ENCODE data around the gene HIRIP3. TPM values are rescaled to one million over a fixed set of nuclear protein-coding genes. Genes with fewer than 3 reads are reported as not detected.

Gene HIRIP3
- total and polyA plus RNA-seq, 2 of the 13 experiments (the other 11 are each of a cell fraction or from before 2014, with no cell fraction given): 12.6 to 17.2 TPM

DNA sequence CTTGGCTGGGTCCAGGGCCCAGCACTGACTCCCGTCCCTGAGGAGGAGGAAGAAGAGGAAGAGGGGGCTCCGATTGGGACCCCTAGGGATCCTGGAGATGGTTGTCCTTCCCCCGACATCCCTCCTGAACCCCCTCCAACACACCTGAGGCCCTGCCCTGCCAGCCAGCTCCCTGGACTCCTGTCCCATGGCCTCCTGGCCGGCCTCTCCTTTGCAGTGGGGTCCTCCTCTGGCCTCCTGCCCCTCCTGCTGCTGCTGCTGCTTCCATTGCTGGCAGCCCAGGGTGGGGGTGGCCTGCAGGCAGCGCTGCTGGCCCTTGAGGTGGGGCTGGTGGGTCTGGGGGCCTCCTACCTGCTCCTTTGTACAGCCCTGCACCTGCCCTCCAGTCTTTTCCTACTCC is 8.5 kb downstream of the HIRIP3 start (continued):
- TF ChIP-seq, protein P1, sequence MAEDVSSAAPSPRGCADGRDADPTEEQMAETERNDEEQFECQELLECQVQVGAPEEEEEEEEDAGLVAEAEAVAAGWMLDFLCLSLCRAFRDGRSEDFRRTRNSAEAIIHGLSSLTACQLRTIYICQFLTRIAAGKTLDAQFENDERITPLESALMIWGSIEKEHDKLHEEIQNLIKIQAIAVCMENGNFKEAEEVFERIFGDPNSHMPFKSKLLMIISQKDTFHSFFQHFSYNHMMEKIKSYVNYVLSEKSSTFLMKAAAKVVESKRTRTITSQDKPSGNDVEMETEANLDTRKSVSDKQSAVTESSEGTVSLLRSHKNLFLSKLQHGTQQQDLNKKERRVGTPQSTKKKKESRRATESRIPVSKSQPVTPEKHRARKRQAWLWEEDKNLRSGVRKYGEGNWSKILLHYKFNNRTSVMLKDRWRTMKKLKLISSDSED (CRISPR knock-in tag; IDR thresholded peaks at IDR 0.05): no peak
- TF ChIP-seq ZSCAN9 (CRISPR knock-in tag; IDR thresholded peaks at IDR 0.05; ENCODE audit: borderline replicate concordance) (no peak), ZEB1 (IDR thresholded peaks at IDR 0.05; ENCODE audit: insufficient replicate concordance, low read depth) (no peak), ZSCAN20 (CRISPR knock-in tag; IDR thresholded peaks at IDR 0.05; ENCODE audit: borderline replicate concordance) (no peak), LCORL (IDR thresholded peaks at IDR 0.05) (no peak), LCORL (CRISPR knock-in tag; IDR thresholded peaks at IDR 0.05) (no peak), CEBPG (CRISPR knock-in tag; IDR thresholded peaks at IDR 0.05) (no peak), ZBTB42 (CRISPR knock-in tag; IDR thresholded peaks at IDR 0.05) (no peak), DPF2 (CRISPR knock-in tag; IDR thresholded peaks at IDR 0.05; ENCODE audit: borderline replicate concordance, low read depth) (no peak), RARA (CRISPR knock-in tag; IDR thresholded peaks at IDR 0.05) (no peak)
- TF ChIP-seq, protein P2, sequence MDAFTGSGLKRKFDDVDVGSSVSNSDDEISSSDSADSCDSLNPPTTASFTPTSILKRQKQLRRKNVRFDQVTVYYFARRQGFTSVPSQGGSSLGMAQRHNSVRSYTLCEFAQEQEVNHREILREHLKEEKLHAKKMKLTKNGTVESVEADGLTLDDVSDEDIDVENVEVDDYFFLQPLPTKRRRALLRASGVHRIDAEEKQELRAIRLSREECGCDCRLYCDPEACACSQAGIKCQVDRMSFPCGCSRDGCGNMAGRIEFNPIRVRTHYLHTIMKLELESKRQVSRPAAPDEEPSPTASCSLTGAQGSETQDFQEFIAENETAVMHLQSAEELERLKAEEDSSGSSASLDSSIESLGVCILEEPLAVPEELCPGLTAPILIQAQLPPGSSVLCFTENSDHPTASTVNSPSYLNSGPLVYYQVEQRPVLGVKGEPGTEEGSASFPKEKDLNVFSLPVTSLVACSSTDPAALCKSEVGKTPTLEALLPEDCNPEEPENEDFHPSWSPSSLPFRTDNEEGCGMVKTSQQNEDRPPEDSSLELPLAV (CRISPR knock-in tag; conservative IDR thresholded peaks at IDR 0.05; ENCODE audit: low read depth): no peak
- TF ChIP-seq, protein P3, sequence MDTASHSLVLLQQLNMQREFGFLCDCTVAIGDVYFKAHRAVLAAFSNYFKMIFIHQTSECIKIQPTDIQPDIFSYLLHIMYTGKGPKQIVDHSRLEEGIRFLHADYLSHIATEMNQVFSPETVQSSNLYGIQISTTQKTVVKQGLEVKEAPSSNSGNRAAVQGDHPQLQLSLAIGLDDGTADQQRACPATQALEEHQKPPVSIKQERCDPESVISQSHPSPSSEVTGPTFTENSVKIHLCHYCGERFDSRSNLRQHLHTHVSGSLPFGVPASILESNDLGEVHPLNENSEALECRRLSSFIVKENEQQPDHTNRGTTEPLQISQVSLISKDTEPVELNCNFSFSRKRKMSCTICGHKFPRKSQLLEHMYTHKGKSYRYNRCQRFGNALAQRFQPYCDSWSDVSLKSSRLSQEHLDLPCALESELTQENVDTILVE (CRISPR knock-in tag; IDR thresholded peaks at IDR 0.05): no peak
- TF ChIP-seq, protein P4, sequence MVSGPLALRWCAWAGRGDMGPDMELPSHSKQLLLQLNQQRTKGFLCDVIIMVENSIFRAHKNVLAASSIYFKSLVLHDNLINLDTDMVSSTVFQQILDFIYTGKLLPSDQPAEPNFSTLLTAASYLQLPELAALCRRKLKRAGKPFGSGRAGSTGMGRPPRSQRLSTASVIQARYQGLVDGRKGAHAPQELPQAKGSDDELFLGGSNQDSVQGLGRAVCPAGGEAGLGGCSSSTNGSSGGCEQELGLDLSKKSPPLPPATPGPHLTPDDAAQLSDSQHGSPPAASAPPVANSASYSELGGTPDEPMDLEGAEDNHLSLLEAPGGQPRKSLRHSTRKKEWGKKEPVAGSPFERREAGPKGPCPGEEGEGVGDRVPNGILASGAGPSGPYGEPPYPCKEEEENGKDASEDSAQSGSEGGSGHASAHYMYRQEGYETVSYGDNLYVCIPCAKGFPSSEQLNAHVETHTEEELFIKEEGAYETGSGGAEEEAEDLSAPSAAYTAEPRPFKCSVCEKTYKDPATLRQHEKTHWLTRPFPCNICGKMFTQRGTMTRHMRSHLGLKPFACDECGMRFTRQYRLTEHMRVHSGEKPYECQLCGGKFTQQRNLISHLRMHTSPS (CRISPR knock-in tag; IDR thresholded peaks at IDR 0.05; ENCODE audit: low read depth): no peak
- TF ChIP-seq, protein P5, sequence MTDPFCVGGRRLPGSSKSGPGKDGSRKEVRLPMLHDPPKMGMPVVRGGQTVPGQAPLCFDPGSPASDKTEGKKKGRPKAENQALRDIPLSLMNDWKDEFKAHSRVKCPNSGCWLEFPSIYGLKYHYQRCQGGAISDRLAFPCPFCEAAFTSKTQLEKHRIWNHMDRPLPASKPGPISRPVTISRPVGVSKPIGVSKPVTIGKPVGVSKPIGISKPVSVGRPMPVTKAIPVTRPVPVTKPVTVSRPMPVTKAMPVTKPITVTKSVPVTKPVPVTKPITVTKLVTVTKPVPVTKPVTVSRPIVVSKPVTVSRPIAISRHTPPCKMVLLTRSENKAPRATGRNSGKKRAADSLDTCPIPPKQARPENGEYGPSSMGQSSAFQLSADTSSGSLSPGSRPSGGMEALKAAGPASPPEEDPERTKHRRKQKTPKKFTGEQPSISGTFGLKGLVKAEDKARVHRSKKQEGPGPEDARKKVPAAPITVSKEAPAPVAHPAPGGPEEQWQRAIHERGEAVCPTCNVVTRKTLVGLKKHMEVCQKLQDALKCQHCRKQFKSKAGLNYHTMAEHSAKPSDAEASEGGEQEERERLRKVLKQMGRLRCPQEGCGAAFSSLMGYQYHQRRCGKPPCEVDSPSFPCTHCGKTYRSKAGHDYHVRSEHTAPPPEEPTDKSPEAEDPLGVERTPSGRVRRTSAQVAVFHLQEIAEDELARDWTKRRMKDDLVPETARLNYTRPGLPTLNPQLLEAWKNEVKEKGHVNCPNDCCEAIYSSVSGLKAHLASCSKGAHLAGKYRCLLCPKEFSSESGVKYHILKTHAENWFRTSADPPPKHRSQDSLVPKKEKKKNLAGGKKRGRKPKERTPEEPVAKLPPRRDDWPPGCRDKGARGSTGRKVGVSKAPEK (CRISPR knock-in tag; IDR thresholded peaks at IDR 0.05; ENCODE audit: borderline replicate concordance): no peak

Measured in HepG2 (cell line).